HG02970 (cell line): ENCODE measurements around the gene RPTOR.
"Not testable (repeated sequence)": the region's sequence is repeated elsewhere in the genome, so short reads cannot be mapped to it uniquely, and the experiment has no call there.

Experiments used
- ATAC-seq: cut with Tn5 transposase; IDR thresholded peaks from one replicate; pipeline ENCODE4 v1.9.1; 2021; ENCODE audit warnings: mild to moderate bottlenecking, moderate library complexity, moderate number of reproducible peaks; ENCODE audit not compliant: unreplicated experiment, low FRiP score

Gene RPTOR

GRCh38 chr17:80731323-80731722, 186.7 kb downstream of the RPTOR start:
- ATAC-seq: no peak

GRCh38 chr17:80732268-80732667, 187.6 kb downstream of the RPTOR start:
- no peak for ATAC-seq

GRCh38 chr17:80737106-80738019, 192.7 kb downstream of the RPTOR start:
- peak; percentile 68 for ATAC-seq

GRCh38 chr17:80738020-80738808, 193.6 kb downstream of the RPTOR start:
- no peak for ATAC-seq

- no peak for ATAC-seq
These were observed 194.5 kb downstream of the RPTOR start for GRCh38 chr17:80738987-80739730.

GRCh38 chr17:80740141-80740540, 195.5 kb downstream of the RPTOR start:
- ATAC-seq: no peak

GRCh38 chr17:80742091-80742490, 197.5 kb downstream of the RPTOR start:
- ATAC-seq: no peak

- ATAC-seq: no peak
These were observed 198.0 kb downstream of the RPTOR start for GRCh38 chr17:80742581-80743180.

- ATAC-seq: no peak
These were observed 198.6 kb downstream of the RPTOR start for GRCh38 chr17:80743181-80743771.

GRCh38 chr17:80743973-80744372, 199.3 kb downstream of the RPTOR start:
- not testable (repeated sequence) for ATAC-seq

- not testable (repeated sequence) for ATAC-seq
These were observed 200.1 kb downstream of the RPTOR start for GRCh38 chr17:80744725-80745124.

GRCh38 chr17:80745183-80745582, 200.5 kb downstream of the RPTOR start:
- no peak for ATAC-seq

- no peak for ATAC-seq
These were observed 201.8 kb downstream of the RPTOR start for GRCh38 chr17:80746262-80746935.

GRCh38 chr17:80747469-80747868, 202.8 kb downstream of the RPTOR start:
- no peak for ATAC-seq

GRCh38 chr17:80749611-80750010, 205.0 kb downstream of the RPTOR start:
- no peak for ATAC-seq

- no peak for ATAC-seq
These were observed 205.6 kb downstream of the RPTOR start for GRCh38 chr17:80750263-80750662.

- no peak for ATAC-seq
These were observed 206.7 kb downstream of the RPTOR start for GRCh38 chr17:80751070-80751945.

- no peak for ATAC-seq
These were observed 207.4 kb downstream of the RPTOR start for GRCh38 chr17:80751946-80752581.
